ENCODE measurements around the gene EVA1A.

Gene EVA1A

GRCh38 chr2:75498907-75499306 is 61.8 kb downstream of the EVA1A start:
- H3K4me1 ChIP-seq (ENCODE audit: low read depth, poor library complexity, severe bottlenecking): no peaks in the 10 kb centered on the region
- H3K36me3 ChIP-seq (ENCODE audit: insufficient read depth): no peaks in the 10 kb centered on the region
- H3K4me2 ChIP-seq: no peak overlapping the region
- TF ChIP-seq, protein P1, sequence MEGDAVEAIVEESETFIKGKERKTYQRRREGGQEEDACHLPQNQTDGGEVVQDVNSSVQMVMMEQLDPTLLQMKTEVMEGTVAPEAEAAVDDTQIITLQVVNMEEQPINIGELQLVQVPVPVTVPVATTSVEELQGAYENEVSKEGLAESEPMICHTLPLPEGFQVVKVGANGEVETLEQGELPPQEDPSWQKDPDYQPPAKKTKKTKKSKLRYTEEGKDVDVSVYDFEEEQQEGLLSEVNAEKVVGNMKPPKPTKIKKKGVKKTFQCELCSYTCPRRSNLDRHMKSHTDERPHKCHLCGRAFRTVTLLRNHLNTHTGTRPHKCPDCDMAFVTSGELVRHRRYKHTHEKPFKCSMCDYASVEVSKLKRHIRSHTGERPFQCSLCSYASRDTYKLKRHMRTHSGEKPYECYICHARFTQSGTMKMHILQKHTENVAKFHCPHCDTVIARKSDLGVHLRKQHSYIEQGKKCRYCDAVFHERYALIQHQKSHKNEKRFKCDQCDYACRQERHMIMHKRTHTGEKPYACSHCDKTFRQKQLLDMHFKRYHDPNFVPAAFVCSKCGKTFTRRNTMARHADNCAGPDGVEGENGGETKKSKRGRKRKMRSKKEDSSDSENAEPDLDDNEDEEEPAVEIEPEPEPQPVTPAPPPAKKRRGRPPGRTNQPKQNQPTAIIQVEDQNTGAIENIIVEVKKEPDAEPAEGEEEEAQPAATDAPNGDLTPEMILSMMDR (conservative IDR thresholded peaks at IDR 0.05; ENCODE audit: low read depth, low read length): no peak
- H4K20me1 ChIP-seq (ENCODE audit: insufficient read depth): no peaks in the 10 kb centered on the region
- no peaks in the 10 kb centered on the region for H3K27me3 ChIP-seq (ENCODE audit: insufficient read depth, low read depth)
- H3K4me3 ChIP-seq (IDR thresholded peaks at IDR 0.05; ENCODE audit: insufficient read depth, low read depth, low read length): no peak overlapping the region
- H3K27ac ChIP-seq: no peak overlapping the region
- H3K9ac ChIP-seq: no peak overlapping the region
- no peak overlapping the region for H2AFZ ChIP-seq (ENCODE audit: low read depth)
- no peaks in the 10 kb centered on the region for H3K79me2 ChIP-seq (ENCODE audit: insufficient read depth, low read depth)

- Histone ChIP-seq H3K36me3 (ENCODE audit: insufficient read depth) (no peaks in the 10 kb centered on the region), H3K9ac (no peak overlapping the region), H2AFZ (ENCODE audit: low read depth) (no peak overlapping the region), H3K27ac (no peak overlapping the region), H3K4me3 (IDR thresholded peaks at IDR 0.05; ENCODE audit: insufficient read depth, low read depth, low read length) (no peak overlapping the region), H3K4me1 (ENCODE audit: low read depth, poor library complexity, severe bottlenecking) (no peaks in the 10 kb centered on the region), H4K20me1 (ENCODE audit: insufficient read depth) (no peaks in the 10 kb centered on the region), H3K27me3 (ENCODE audit: insufficient read depth, low read depth) (no peaks in the 10 kb centered on the region), H3K79me2 (ENCODE audit: insufficient read depth, low read depth) (no peaks in the 10 kb centered on the region), H3K4me2 (no peak overlapping the region)
- TF ChIP-seq, protein P1 (conservative IDR thresholded peaks at IDR 0.05; ENCODE audit: low read depth, low read length): no peak
Observed at GRCh38 chr2:75497256-75497655, 63.5 kb downstream of the EVA1A start.

DNA sequence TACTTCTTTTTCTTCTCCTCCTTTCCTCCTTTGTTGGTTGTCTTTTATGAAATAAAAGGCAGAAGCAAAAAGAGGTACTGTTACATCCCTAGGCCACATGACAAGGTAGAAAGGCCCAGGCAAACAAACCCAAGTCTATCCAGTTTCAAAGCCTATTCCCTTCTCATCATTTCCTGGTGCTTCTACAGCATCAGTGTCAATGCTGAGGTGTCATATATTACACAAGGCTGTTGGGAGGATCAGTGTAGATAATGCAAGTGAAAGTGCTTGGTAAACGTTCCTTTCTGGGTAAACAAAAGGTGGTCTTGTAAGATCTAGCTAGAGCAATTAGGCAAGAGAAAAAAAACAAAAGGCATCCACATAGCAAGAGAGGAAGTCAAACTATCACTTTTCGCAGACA is 64.9 kb downstream of the EVA1A start:
- TF ChIP-seq, protein P1 (conservative IDR thresholded peaks at IDR 0.05; ENCODE audit: low read depth, low read length): no peak
- Histone ChIP-seq H3K79me2 (ENCODE audit: insufficient read depth, low read depth) (no peaks in the 10 kb centered on the region), H4K20me1 (ENCODE audit: insufficient read depth) (no peaks in the 10 kb centered on the region), H3K27ac (no peak overlapping the region), H2AFZ (ENCODE audit: low read depth) (no peak overlapping the region), H3K4me3 (IDR thresholded peaks at IDR 0.05; ENCODE audit: insufficient read depth, low read depth, low read length) (no peak overlapping the region), H3K36me3 (ENCODE audit: insufficient read depth) (no peaks in the 10 kb centered on the region), H3K4me1 (ENCODE audit: low read depth, poor library complexity, severe bottlenecking) (no peaks in the 10 kb centered on the region), H3K9ac (no peak overlapping the region), H3K4me2 (no peak overlapping the region), H3K27me3 (ENCODE audit: insufficient read depth, low read depth) (no peaks in the 10 kb centered on the region)

DNA sequence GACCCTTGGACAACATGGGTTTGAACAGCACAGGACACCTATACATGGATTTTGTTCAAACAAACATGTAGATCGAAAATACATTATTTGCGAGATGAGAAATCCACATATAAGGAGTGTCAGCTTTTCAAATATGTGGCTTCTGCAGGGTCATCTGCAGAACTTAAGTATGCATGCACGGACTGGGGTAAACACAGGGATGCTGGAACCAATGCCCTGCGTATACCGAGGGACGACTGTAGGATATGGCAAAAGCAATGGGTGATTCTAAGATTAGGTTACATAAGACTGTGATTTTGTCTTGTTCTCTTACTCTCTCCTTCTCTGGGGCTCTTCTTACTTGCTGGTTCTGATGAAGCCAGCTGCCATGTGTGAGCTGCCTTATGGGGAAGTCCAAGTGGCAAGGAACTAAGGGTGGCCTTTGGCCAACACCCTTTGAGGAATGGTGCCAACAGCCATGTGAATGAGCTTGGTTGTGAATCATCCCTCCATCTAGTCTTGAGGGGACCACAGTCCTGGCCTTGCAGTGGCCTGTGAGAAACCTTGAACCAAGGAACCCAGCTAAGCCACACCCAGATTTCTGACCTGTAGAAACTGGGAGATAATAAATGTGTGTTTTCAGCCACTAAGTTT is 66.5 kb downstream of the EVA1A start:
- TF ChIP-seq, protein P1 (conservative IDR thresholded peaks at IDR 0.05; ENCODE audit: low read depth, low read length): no peak
- H3K79me2 ChIP-seq (ENCODE audit: insufficient read depth, low read depth): no peaks in the 10 kb centered on the region

More for the DNA sequence above, 66.5 kb downstream of the EVA1A start:
- H3K27me3 ChIP-seq (ENCODE audit: insufficient read depth, low read depth): no peaks in the 10 kb centered on the region
- no peak overlapping the region for H2AFZ ChIP-seq (ENCODE audit: low read depth)
- no peak overlapping the region for H3K4me3 ChIP-seq (IDR thresholded peaks at IDR 0.05; ENCODE audit: insufficient read depth, low read depth, low read length)
- H3K4me1 ChIP-seq (ENCODE audit: low read depth, poor library complexity, severe bottlenecking): no peaks in the 10 kb centered on the region
- H4K20me1 ChIP-seq (ENCODE audit: insufficient read depth): no peaks in the 10 kb centered on the region
- no peak overlapping the region for H3K9ac ChIP-seq
- no peaks in the 10 kb centered on the region for H3K36me3 ChIP-seq (ENCODE audit: insufficient read depth)
- H3K27ac ChIP-seq: no peak overlapping the region
- H3K4me2 ChIP-seq: no peak overlapping the region

Data from KMS-11 (cell line).